Adipocyte (in vitro differentiated cells): ENCODE data around the gene HPD.
"Not testable (repeated sequence)": the region's sequence is repeated elsewhere in the genome, so short reads cannot be mapped to it uniquely, and the experiment has no call there.

Experiments used
- DNase-seq: peaks from one replicate; pipeline ENCODE4 v3.0.0-alpha.2; 2015; ENCODE audit warnings: low read depth
- H3K27me3 ChIP-seq: replicated peaks from 2 replicates; pipeline ENCODE4 v1.7.0; 2013; ENCODE audit warnings: mild to moderate bottlenecking, low read length, moderate library complexity; ENCODE audit not compliant: control insufficient read depth, insufficient read depth
- H3K36me3 ChIP-seq: 2 replicates; pipeline ENCODE4 v1.7.0; 2013; ENCODE audit warnings: low read length, mild to moderate bottlenecking, moderate library complexity; ENCODE audit not compliant: control insufficient read depth, insufficient read depth, severe bottlenecking
- H3K4me1 ChIP-seq: 2 replicates; pipeline ENCODE4 v1.7.0; 2013; ENCODE audit warnings: mild to moderate bottlenecking, low read length, moderate library complexity; ENCODE audit not compliant: control insufficient read depth, insufficient read depth
- H3K4me3 ChIP-seq: 2 replicates; pipeline ENCODE4 v1.7.0; 2013; ENCODE audit warnings: mild to moderate bottlenecking, low read length, moderate library complexity
- H3K9ac ChIP-seq: 2 replicates; pipeline ENCODE4 v1.7.0; 2013; ENCODE audit warnings: mild to moderate bottlenecking, low read length, moderate library complexity
- H3K9me3 ChIP-seq: 2 replicates; pipeline ENCODE4 v1.7.0; 2013; ENCODE audit warnings: mild to moderate bottlenecking, low read length, moderate library complexity; ENCODE audit not compliant: control insufficient read depth

HPD gene

DNA sequence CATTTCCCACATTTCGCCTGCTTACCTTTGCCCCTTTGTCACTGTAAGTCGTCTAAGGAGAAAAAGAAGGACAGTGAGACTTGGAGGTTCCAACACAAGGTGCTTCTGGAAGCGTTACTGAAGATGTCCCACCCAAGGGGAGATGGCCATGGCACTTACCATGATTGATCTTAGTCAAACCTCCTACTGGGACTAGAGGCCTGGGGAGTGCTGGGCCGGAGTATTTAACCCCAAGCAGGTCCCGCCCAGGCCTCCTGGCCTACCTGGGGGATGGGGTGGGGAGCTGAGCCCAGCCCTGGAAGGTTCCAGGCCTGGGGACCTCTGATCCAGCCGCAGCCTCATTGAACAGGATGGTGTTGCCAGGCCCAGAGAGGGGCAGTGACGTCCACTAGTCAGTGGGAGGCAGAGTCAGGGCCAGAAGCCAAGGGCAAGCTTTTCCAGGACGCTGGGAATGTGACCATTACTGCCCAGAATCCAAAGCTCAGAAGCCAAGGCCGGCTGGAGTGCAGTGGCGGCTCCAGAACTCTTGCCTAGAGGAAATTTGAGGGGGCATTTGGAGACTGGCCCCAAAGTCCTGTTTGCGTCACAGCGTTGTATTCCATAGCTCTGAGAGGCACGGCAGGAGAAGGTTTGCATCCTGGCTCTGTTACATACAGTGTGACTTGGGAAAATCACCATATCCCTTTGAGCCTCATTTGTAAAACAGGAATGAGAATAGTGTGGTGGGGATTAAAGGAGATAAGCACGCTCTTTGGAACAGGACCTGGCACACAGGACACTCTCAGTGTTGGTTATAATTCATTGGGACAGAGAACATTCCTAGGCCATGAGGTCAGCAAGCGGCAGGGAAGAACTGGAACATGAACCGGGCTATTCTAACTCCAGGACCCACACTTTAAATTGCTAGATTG is at the start of gene HPD:
Gene HPD, minus strand, starts transcription at position 198 of the 911 bp plus-strand sequence. Its CDS starts 36 bp downstream, at position 162.
- peaks cover 47% of the 10 kb centered on the region for H3K4me1 ChIP-seq
- peak within 1 kb of the TSS; percentile 88 for H3K9ac ChIP-seq
- no peaks in the 10 kb centered on the region for H3K27me3 ChIP-seq
- no peaks in the 10 kb centered on the region for H3K36me3 ChIP-seq
- no peaks in the 10 kb centered on the region for H3K9me3 ChIP-seq
- peak; percentile 85 for DNase-seq
- H3K4me3 ChIP-seq, result peak within 1 kb of the TSS; percentile 68

GRCh38 chr12:121905746-121906145 is 47.1 kb upstream of the HPD start:
- peak; percentile 47 for DNase-seq
- Histone ChIP-seq H3K9me3 (peaks cover 4% of the 10 kb centered on the region), H3K4me1 (peaks cover 14% of the 10 kb centered on the region), H3K36me3 (peaks cover 83% of the 10 kb centered on the region), H3K27me3 (no peaks in the 10 kb centered on the region), H3K9ac (no peak overlapping the region), H3K4me3 (no peak overlapping the region)

DNA sequence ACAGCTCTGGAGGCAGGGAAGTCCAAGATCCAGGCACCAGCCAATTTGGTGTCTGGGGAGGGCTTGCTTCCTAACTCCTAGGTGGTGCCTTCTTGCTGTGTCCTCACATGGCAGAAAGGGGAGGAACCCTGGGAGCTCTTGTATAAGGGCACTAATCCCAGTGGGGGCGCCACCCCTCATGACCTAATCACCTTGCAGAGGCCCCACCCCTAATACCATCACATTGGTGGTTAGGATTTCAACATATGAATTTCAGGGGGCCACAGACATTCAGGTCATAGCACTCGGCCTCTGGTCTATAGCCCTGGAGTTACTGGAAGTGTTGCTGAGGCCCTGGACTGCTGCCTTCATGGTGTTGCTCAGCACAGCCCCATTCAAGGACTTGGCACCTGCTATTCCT is 44.5 kb upstream of the HPD start:
- H3K36me3 ChIP-seq, result peaks cover 83% of the 10 kb centered on the region
- no peak for DNase-seq
- peak overlapping the region; percentile 8 for H3K4me3 ChIP-seq
- no peaks in the 10 kb centered on the region for H3K27me3 ChIP-seq
- peaks cover 4% of the 10 kb centered on the region for H3K9me3 ChIP-seq
- peaks cover 26% of the 10 kb centered on the region for H3K4me1 ChIP-seq
- no peak overlapping the region for H3K9ac ChIP-seq

DNA sequence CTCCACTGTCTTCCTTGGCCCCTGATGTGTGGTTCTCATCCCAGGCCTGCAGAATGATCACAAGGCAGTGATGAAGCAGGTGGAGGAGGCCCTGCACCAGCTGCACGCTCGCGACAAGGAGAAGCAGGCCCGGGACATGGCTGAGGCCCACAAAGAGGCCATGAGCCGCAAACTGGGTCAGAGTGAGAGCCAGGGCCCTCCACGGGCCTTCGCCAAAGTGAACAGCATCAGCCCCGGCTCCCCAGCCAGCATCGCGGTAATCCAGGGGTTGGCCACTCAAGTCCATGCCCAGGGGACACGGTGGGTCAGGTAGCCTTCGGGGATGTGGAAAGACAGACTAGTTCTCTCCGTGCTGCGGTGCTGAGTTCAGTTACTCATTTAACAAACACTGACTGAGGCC is 40.9 kb upstream of the HPD start:
- H3K9me3 ChIP-seq, result peaks cover 4% of the 10 kb centered on the region
- no peak for DNase-seq
- H3K27me3 ChIP-seq, result no peaks in the 10 kb centered on the region
- H3K36me3 ChIP-seq, result peaks cover 84% of the 10 kb centered on the region
- no peak overlapping the region for H3K4me3 ChIP-seq
- H3K4me1 ChIP-seq, result peaks cover 34% of the 10 kb centered on the region
- H3K9ac ChIP-seq, result no peak overlapping the region

DNA sequence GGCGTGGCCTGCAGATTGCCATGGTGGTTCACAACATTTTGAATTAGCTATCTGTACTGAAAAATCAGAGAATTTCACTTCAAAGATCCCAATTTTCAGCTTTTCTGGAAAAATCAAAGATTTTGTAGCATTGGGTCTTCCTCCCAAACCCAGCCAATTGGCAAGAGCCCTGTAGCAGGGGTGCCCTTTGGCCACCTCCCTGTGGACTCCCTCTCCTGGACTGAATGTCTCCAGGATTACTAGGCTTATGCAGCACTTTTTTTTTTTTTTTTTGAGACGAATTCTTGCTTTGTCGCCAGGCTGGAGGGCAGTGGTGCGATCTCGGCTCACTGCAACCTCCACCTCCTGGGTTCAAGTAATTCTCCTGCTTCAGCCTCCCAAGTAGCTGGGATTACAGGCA is 39.6 kb upstream of the HPD start:
- H3K4me1 ChIP-seq, result peaks cover 40% of the 10 kb centered on the region
- peaks cover 4% of the 10 kb centered on the region for H3K9me3 ChIP-seq
- H3K27me3 ChIP-seq, result no peaks in the 10 kb centered on the region
- no peak overlapping the region for H3K4me3 ChIP-seq
- DNase-seq, result no peak
- H3K36me3 ChIP-seq, result peaks cover 75% of the 10 kb centered on the region
- H3K9ac ChIP-seq, result peak overlapping the region; percentile 34

DNA sequence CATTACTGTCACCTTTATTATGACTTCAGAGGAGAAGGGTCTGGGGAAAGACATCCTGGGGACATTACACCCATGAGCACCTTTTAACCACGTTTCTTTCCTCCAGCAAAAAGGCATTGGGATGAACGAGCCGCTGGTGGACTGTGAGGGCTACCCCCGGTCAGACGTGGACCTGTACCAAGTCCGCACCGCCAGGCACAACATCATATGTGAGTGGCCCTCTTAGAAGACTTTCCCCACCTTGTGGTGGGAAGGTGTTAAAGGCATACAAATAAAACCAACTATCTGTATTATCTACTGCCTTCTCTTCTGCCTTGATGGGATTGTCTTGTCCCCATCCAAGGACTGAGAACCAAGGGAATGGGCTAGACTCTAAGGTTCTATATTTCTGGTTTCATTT is 36.0 kb upstream of the HPD start:
- no peak overlapping the region for H3K4me3 ChIP-seq
- peaks cover 34% of the 10 kb centered on the region for H3K4me1 ChIP-seq
- H3K36me3 ChIP-seq, result peaks cover 46% of the 10 kb centered on the region
- peak overlapping the region; percentile 59 for H3K9ac ChIP-seq
- no peaks in the 10 kb centered on the region for H3K27me3 ChIP-seq
- DNase-seq, result peak; percentile 38
- no peaks in the 10 kb centered on the region for H3K9me3 ChIP-seq

GRCh38 chr12:121893961-121894460 is 35.4 kb upstream of the HPD start:
- Histone ChIP-seq H3K27me3 (no peaks in the 10 kb centered on the region), H3K4me3 (peak overlapping the region; percentile 40), H3K36me3 (peaks cover 40% of the 10 kb centered on the region), H3K9me3 (no peaks in the 10 kb centered on the region), H3K4me1 (peaks cover 33% of the 10 kb centered on the region), H3K9ac (peak overlapping the region; percentile 59)
- DNase-seq, result peak; percentile 79

GRCh38 chr12:121892673-121893561 is 34.3 kb upstream of the HPD start:
- Histone ChIP-seq H3K9ac (peak overlapping the region; percentile 3), H3K4me1 (peaks cover 32% of the 10 kb centered on the region), H3K4me3 (no peak overlapping the region), H3K36me3 (peaks cover 35% of the 10 kb centered on the region), H3K27me3 (no peaks in the 10 kb centered on the region), H3K9me3 (no peaks in the 10 kb centered on the region)
- DNase-seq, result no peak

DNA sequence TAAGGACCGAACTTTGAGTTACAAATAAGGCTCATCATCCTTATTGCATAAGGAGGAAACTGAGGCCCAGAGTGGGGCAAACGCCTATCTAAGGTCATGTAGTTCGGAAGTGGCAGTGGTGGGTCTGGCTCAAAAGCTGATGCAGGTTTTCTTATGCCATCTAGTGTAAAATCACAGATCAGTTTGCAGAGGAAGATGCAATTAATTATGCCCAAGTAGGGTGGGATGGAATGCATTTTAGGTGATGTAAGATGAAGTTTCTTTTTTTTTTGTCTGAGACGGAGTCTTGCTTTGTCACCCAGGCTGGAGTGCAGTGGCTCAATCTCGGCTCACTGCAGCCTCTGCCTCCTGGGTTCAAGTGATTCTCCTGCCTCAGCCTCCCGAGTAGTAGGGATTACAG is 31.0 kb upstream of the HPD start:
- Histone ChIP-seq H3K9ac (peak overlapping the region; percentile 99), H3K4me3 (peak overlapping the region; percentile 99), H3K4me1 (peaks cover 31% of the 10 kb centered on the region)
- not testable (repeated sequence) for H3K36me3 ChIP-seq, H3K27me3 ChIP-seq, H3K9me3 ChIP-seq
- DNase-seq, result peak; percentile 22

DNA sequence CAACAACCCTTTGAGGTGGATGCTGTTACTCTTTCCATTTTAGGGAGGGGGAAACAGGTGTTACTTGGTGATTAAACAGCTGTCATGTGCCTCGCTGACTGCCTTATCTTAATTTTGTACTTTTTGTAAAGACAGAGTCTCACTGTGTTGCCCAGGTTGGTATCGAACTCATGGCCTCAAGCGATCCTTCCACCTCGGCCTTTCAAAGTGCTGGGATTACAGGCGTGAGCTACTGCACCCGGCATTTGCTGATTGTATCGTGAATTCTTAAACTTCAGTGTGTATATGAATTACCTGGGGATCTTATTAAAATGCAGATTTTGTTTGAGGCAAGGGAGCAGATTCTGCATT is 30.6 kb upstream of the HPD start:
- Histone ChIP-seq H3K27me3 (no peaks in the 10 kb centered on the region), H3K4me1 (peaks cover 27% of the 10 kb centered on the region), H3K9ac (peak overlapping the region; percentile 99), H3K9me3 (no peaks in the 10 kb centered on the region), H3K36me3 (peaks cover 7% of the 10 kb centered on the region), H3K4me3 (peak overlapping the region; percentile 99)
- no peak for DNase-seq
